Activated gamma-delta T cell treated with anti-CD3 and anti-CD28 coated beads, Interleukin-2, amount 50 U/mL, for 16 hours (primary cell): ENCODE results near the gene SAMD11.
"Not testable (repeated sequence)": the region's sequence is repeated elsewhere in the genome, so short reads cannot be mapped to it uniquely, and the experiment has no call there.

Experiments used
- DNase-seq: peaks from one replicate; pipeline ENCODE4 v3.0.0-alpha.2; 2020; ENCODE audit warnings: low read depth

The SAMD11 gene

DNA sequence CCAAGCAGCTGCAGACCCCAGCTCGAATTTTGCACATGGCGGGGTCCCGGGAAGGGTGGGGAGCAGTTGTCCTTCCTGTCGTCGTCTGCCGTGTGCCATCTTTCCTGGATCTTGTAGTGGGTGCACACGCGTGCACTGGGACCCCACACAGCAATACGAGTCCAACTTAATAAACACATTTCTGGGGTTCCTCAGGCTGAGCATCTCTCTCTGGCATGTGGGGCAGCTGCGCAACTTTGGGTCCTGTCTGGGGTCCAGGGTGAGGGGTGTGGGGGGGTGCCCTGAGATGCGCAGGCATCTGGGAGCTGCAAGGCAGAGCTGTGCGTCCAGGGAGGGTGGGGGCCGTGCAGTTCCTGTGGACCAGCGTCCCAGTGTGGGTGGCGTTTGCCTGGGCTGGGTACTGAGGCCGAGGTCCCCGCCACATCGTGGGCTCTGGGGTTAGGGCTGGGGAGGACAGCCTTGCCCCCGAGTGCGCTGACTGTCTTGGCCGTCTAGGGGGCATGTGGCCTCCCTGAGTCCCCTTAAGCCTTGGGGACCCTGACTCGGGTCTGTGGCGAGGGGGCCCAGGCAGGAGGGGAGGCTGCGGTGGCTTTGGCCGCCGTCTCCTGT, 41.9 kb downstream of the SAMD11 start:
- no peak for DNase-seq

DNA sequence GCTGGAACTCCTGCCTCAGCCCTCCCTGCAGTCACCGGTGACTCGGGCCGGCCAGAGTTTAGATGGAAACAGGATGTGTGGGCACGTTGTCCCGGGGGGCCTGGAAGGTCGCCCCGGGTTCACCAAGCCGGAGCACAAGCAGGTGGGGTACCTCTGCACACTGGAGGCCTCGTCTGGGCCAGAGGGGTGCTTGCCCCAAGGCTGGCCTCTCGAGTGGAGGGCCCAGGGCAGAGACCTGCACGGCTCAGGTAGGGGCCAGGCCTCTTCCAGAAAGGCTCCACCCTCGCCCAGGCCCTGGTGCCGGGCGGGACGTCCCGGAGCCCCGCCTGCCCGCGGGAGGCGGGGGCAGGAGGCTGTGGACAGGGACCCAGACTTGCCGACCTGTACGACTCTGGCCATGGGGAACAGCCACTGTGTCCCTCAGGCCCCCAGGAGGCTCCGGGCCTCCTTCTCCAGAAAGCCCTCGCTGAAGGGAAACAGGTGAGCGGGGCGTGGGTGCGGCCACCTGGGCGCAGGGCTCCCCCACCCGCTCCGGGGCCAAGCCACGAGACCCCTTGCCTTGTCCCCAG, 42.5 kb downstream of the SAMD11 start, which contains the start of gene PLEKHN1:
Gene PLEKHN1 (plus strand): TSS at position 348 of the 569 bp plus-strand sequence. CDS start 50 bp downstream, at position 398.
- no peak for DNase-seq

DNA sequence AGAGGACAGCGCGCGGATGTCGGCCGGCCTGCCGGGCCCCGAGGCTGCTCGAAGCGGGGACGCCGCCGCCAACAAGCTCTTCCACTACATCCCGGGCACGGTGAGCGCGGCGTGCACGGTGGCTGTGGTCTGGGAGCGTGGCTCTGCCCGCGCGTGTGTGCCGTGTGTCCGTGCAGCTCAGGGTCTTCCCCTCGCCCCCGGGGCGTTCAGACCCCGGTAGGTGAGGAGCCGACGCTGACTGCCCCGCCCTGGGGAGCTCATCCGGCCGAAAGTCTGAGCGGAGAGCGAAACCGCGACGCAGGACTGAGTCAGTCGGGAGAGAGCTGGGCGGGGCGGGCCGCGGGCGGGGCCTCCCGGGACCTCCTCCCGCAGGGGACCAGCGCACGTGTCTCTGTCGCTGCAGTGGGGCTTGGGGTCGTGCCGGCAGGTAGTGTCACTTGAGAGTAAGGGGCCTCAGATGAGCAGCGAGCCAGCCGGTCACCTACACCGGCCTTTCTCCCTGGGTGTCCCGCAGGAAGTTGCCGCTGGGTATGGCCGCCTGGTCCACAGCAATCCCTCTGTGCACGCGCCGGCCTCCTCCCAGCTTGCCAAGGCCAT, 43.1 kb downstream of the SAMD11 start:
- DNase-seq, result peak; percentile 72

DNA sequence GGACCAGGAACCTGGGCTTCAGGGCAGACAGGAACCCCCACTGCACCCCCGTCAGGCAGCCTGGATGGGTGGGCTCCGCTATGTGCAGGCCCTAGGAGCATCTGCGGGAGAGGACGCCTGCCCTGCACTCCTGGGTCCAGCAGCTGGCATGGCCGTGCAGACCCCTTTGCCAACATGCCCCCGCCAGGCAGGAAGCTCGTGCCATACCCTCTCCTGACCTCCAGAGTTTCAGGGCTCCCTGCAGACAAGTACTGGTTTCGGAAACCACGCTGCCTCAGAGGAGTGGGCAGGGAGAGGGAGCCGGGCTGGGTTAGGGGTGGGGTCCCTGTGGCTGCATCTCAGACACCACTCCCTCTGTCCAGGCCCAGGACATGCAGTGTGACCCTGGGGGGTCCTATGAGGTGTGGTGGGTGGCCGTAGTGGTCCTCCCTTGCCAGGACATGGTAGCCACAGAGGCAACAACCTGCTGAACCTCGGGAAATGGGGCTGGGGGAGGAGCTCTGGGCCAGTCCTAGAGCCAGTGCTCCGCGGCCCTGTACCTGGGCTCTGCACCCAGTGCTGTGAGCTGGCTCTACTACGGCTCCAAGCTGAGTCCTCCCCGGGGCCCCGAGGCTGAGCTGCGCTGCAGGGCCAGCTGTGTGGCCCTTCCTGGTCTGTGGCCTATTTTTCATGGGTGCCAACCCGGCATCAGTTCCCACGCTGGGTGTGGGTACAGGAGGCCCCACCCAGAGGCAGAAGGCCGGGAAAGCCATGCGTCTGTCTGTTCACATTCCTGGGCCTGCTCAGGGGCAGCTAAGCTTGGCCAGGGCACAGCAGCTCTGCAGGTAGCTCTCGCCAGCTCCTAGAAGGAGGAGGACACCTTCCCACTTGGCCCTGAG, 44.0 kb downstream of the SAMD11 start:
- DNase-seq, result no peak

DNA sequence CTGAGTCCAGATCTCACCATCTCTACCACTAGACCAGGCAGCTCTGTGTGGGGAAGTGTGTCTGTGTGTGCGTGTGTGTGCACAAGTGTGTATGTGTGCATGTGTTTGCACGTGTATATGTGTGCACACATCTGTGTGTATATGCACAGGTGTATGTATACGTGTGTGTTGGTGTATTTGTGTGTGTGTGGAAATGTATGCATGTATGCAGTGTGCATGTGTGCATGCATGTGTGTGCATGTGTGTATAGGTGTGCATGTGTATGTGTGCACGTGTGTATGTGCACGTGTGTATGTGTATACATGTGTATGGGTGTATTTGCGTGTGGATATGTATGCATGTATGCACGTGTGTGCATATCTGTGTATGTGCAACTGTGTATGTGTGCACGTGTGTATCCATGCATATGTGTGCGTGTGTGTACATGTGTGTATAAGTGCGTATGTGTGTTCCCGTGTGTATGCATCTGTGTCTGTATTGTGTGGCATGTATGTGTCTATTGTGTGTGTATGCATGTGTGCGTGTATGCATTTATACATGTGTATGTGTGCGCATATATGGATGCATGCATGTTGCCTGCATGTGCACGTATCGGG, 45.6 kb downstream of the SAMD11 start:
- DNase-seq, result no peak

DNA sequence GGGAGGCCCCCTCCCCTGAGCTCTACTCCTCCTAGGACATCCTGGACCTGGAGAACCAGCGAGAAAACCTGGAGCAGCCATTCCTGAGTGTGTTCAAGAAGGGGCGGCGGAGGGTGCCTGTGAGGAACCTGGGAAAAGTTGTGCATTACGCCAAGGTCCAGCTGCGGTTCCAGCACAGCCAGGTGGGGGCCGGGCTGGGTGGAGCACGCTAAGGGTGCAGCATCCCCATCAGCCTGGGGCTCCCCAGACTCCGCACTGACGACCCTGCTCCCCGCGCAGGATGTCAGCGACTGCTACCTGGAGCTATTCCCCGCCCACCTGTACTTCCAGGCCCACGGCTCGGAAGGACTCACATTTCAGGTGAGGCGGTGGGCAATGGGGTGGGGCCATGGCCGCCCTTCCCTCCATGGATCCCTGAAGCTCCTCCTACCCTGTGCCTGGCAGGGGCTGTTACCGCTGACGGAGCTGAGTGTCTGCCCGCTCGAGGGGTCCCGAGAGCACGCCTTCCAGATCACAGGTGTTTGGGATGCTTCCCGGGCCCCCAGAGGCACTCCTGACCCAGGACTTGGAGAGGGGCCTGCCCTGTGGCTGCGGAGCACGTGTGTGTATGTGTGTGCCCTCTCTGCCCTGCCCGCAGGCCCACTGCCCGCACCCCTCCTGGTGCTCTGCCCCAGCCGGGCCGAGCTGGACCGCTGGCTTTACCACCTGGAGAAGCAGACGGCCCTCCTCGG, 46.7 kb downstream of the SAMD11 start:
- no peak for DNase-seq

DNA sequence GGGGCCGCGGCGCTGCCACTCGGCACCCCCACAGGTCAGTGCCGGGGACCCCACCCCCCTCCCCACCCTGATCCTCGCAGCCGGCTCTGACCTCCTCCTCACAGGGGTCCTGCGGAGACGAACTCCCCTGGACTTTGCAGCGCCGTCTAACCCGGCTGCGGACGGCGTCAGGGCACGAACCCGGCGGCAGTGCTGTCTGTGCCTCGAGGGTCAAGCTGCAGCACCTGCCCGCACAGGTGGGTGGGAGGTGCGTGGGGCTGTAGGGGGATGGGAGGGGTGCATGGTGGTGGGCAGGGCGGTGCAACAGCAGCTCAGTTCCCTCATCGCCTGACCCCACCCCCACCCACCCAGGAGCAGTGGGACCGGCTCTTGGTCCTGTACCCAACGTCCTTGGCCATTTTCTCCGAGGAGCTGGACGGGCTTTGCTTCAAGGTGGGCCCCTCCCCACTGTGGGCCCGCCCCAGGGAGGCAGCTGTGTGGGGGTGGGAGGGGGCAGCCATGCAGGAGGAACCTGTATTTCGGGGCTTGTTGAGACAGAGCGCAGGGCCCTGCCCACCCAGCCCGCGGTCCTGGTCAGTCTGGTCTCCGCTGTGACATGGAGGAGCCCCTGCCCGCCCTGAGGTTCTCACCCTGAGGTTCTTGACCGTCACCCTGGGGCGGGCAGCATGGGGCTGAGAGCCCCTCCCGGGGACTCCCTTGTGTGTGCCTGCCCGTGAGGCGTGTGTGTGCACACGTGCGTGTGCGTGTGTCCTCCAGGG, 47.4 kb downstream of the SAMD11 start:
- DNase-seq, result no peak

DNA sequence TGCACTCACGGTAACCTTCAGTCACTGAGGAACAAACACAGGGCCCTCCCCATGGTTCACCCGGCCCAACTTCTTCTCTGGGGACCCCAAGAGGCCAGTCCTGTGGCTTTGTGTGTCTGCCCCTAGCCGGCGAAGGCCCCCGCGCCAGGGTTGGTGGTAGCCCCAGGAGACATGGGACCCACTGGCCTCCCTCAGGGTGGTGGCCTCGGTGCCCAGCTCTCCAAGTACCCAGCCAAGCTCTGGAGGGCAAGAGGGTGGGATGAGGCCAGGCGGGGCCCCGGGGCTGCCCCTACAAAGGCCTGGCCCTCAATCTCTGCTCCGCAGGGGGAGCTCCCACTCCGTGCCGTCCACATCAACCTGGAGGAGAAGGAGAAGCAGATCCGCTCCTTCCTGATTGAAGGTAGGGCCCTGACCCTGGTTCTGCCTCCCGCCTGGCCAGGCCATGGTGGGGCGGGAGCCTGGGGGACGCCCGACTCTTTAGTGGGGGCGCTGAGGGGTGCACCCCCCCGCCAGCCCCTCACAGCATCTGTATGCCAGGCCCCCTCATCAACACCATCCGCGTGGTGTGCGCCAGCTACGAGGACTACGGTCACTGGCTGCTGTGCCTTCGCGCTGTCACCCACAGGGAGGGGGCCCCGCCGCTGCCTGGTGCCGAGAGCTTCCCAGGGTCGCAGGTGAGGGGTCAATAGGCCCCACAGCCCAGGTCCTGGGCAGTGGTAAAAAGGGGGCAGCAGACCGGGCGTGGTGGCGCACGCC, 48.2 kb downstream of the SAMD11 start:
- DNase-seq, result no peak

DNA sequence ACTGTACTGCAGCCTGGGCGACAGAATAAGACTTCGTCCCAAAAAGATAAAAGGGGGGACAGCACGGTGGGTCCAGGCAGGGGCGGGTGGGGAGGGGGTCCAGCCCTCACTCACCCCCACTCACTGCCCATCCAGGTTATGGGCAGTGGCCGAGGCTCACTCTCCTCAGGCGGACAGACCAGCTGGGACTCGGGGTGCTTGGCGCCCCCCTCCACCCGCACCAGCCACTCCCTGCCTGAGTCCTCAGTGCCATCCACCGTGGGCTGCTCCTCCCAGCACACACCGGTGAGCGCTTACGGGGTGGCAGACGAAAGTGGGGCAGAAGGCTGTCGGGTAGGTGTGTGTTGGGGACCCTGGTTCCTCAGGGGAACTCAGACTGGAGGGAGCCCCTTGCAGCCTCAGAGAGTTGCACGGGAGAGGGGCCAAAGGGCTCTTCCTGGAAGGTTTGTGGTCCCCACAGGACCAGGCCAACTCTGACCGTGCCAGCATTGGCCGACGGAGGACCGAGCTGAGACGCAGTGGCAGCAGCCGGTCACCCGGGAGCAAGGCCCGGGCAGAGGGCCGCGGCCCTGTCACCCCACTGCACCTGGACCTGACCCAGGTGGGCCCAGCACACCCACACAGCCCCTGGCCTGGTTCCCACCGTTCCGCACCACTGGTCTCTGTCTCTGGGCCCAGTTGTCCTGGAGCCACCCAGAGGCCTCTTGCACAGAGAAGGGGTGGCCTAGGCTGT, 49.2 kb downstream of the SAMD11 start:
- DNase-seq, result no peak

DNA sequence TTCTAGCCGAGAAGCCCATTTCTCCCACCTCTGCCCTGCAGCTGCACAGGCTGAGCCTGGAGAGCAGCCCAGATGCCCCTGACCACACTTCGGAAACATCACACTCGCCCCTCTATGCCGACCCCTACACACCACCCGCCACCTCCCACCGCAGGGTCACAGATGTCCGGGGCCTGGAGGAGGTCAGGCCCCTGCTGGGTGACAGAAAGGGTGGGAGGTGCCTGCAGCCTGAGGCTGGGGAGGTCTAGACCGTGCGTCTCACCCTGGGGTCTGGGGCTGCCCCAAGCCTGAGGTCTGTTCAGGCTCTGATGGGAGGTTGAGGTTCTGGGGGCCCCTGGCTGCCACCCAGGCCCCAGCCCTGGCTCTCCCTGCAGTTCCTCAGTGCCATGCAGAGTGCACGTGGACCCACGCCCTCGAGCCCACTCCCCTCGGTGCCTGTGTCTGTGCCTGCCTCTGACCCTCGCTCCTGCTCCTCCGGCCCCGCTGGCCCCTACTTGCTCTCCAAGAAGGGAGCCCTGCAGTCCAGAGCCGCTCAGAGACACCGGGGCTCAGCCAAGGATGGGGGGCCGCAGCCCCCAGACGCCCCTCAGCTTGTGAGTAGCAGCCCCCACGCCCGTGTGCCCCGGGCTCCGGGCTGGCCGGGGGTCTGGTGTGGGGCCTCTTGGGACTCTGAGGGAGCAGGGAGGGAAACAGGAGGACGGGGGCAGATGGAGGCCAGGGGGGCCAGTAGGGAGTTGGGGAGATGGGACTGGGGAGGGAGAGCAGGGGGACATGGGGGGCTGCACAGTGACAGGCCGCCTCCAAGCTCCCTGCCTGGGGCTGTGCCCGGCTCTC, 50.0 kb downstream of the SAMD11 start:
- no peak for DNase-seq

DNA sequence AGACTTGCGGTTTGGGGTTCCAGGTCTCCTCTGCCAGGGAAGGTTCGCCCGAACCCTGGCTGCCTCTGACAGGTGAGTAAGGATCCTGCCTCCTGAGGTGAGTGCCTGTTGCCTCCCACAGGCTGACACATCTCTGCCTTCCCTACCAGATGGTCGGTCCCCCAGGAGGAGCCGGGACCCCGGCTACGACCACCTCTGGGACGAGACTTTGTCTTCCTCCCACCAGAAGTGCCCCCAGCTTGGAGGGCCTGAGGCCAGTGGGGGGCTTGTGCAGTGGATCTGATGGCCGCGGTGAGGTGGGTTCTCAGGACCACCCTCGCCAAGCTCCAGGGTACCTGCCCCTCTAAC, 50.5 kb downstream of the SAMD11 start:
- no peak for DNase-seq

DNA sequence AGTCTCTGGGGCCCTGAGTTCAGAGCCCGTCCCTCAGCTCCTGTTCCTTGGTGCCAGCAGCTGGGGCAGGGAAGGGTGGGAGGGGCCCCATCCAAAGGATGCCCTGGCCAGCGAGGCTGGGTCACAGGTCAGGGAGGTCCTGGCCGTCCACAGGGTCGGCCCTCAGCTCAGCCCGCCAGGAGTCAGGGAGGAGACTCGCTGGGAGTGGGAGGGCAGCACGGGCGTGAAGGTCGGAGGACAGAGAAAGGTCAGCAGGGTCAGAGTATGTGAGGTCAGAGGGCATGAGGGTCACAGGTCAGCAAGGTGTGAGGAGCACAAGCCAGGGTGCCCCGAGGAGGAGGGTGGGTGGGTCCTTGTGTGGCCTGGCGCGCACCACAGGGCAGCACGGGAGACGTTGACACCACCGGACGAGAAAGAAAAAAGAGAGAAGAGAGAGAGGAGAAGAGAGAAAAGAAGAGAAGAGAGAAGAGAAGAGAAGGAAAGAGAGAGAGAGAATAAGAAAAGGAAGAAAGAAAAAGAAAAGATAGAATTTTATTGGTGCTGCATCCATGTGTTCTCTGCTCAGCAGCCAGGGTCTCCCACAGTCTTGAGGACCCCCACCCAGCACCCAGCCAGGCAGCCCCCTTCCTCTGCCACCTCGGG, 51.1 kb downstream of the SAMD11 start:
- no peak for DNase-seq

DNA sequence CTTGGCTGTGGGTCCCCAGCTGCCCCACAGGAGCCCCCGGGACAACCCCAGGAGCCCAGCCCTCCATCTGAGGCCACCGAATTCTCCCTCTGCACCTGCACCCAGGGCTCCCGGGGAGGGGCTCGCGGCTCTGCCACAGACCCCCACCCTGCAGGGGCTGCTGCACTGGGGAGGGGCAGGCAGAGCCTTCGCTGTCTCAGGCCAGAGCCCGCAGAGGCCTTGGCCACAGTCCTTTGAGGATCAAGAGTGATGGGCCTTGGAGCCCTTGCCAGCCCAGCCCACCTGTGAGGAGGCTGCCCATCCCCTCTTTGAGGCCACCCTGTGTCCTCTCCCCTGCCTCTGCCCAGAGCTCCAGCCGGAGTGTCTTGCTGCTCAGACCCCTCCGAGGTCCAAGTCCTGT, 51.6 kb downstream of the SAMD11 start:
- DNase-seq, result no peak

DNA sequence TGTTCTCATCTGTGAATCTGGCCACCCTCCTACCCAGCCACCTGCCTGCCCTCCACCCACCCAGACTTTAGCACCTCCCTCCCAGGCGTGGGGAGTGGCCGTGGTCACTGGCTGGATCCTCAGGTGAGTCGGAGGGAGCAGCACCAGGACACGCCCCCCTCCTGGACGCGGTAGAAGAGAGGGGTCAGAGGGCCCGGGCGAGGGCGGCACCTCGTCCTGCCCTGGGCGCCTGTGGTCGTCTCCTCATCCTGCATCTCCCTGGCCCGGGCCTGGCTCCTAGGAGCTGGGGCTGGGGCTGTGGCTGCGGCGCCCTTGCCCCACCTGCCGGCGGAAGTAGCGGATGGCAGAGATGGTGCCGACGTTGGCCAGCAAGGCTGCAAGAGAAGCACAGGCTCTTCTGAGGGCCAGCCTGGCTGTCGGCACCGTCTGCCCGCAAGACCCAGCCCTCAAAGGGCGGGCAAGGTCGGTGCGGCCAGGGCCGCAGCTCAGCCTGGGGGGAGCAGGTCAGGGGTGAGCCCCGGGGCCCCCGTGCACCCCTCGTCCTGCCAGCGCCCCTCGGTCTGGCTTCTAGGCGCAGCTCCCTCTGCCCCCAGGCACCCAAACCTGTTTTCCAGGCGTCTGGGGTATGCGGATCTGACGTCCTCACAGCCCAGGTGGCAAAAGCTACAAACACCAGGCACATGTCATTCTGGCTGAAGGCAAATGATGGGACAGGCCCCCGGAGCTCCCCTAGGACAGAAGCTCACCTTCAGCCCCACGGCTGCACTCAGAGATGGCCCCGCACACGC, 52.4 kb downstream of the SAMD11 start:
- peak; percentile 55 for DNase-seq

DNA sequence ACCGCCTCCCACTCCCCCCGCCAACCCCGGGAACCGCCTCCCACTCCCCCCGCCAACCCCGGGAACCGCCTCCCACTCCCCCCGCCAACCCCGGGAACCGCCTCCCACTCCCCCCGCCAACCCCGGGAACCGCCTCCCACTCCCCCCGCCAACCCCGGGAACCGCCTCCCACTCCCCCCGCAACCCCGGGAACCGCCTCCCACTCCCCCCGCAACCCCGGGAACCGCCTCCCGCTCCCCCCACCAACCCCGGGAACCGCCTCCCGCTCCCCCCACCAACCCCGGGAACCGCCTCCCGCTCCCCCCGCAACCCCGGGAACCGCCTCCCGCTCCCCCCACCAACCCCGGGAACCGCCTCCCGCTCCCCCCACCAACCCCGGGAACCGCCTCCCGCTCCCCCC, 53.1 kb downstream of the SAMD11 start:
- DNase-seq, result not testable (repeated sequence)

DNA sequence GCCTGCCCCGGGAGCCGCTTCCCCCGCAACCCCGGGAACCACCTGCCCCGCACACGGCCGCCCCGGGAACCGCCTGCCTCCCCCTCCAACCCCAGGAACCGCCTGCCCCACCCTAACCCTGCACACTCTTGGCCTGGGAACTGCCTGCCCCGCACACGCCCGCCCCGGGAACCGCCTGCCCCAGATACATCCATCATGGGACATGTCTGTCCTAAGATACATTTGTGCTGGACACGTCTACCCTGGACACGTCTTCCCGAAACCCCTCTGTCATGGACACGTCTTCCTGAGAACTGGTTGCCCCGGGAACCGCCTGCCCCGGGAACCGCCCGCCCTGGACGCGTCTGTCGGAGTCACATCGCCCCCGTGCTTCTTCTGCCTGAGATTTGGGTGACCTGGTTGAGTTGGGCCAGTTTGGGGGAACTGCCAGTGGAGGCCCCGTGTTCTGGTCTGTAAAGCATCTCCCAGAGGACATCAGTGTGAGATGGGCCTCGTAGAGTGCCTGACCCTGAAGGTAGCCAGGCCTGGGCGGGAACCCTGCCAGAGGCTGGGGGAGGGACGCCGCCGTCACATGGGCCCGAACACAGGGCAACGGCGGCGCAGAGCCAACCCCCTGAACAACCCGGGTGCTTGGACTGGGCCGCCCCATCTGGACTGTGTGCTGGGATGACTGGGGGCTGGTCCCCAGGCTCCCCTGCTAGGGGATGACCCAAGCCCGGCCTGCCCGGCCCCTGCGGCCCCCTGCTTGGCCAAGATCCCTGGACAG, 54.5 kb downstream of the SAMD11 start:
- no peak for DNase-seq
